CD8-positive, alpha-beta memory T cell (primary cell): ENCODE results near the gene EDA. TPM values are rescaled to one million over a fixed set of nuclear protein-coding genes. Genes with fewer than 3 reads are reported as not detected.

Experiments used
- CTCF ChIA-PET: fragments of 350-600 bp; sonication (Branson Sonifier 250); formaldehyde crosslinking; loops from one replicate; lab custom pipeline; 2021; ENCODE audit warnings: antibody characterized with exemption; lab: Charles Lee
- POLR2A ChIA-PET: fragments of 350-600 bp; sonication (Branson Sonifier 250); formaldehyde crosslinking; loops from one replicate; lab custom pipeline; 2021; ENCODE audit warnings: antibody characterized with exemption; lab: Charles Lee
- DNase-seq, 5 donors: peaks; one replicate each; pipeline versions ENCODE4 v3.0.0 to v3.0.0-alpha.2; 2020 to 2022; ENCODE audit warnings: mixed read lengths in 1 of 5
- H3K27ac ChIP-seq: one replicate; pipeline ENCODE4 v1.7.0; 2013; ENCODE audit warnings: low read depth, mild to moderate bottlenecking, low read length, moderate library complexity
- H3K27me3 ChIP-seq: 2 replicates; pipeline ENCODE4 v1.7.0; 2013; ENCODE audit warnings: low read length, mild to moderate bottlenecking; ENCODE audit not compliant: insufficient read depth, poor library complexity, severe bottlenecking
- H3K36me3 ChIP-seq: 2 replicates; pipeline ENCODE4 v1.7.0; 2013; ENCODE audit warnings: mild to moderate bottlenecking, low read length, moderate library complexity; ENCODE audit not compliant: insufficient read depth
- H3K4me1 ChIP-seq: 2 replicates; pipeline ENCODE4 v1.7.0; 2013; ENCODE audit warnings: mild to moderate bottlenecking, low read length, moderate library complexity; ENCODE audit not compliant: insufficient read depth
- H3K4me3 ChIP-seq: 2 replicates; pipeline ENCODE4 v1.7.0; 2013; ENCODE audit warnings: mild to moderate bottlenecking, low read length
- H3K9me3 ChIP-seq: 2 replicates; pipeline ENCODE4 v1.7.0; 2013; ENCODE audit warnings: mild to moderate bottlenecking, low read length
- H3K27ac Mint-ChIP-seq, 8 donors: one replicate each; pipeline ENCODE4 v1.8.0; 2020 to 2021; ENCODE audit warnings: mixed read lengths in 8 of 8, mild to moderate bottlenecking in 6 of 8, inconsistent platforms in 3 of 8, moderate library complexity in 3 of 8
- H3K27me3 Mint-ChIP-seq, 2 donors: one replicate each; pipeline ENCODE4 v1.8.0; 2020 to 2021; ENCODE audit warnings: mixed read lengths in 2 of 2, mild to moderate bottlenecking in 1 of 2, moderate library complexity in 1 of 2
- H3K36me3 Mint-ChIP-seq, 3 donors: one replicate each; pipeline ENCODE4 v1.8.0; 2020 to 2021; ENCODE audit warnings: mixed read lengths in 3 of 3, inconsistent platforms in 1 of 3, mild to moderate bottlenecking in 1 of 3
- H3K4me1 Mint-ChIP-seq, 3 donors: one replicate each; pipeline ENCODE4 v1.8.0; 2020 to 2021; ENCODE audit warnings: mixed read lengths in 3 of 3, inconsistent platforms in 1 of 3, mild to moderate bottlenecking in 1 of 3
- H3K4me3 Mint-ChIP-seq, 7 donors: one replicate each; pipeline ENCODE4 v1.8.0; 2020 to 2021; ENCODE audit warnings: mixed read lengths in 7 of 7, mild to moderate bottlenecking in 6 of 7, moderate library complexity in 4 of 7, inconsistent platforms in 2 of 7
- H3K9me3 Mint-ChIP-seq, 5 donors: one replicate each; pipeline ENCODE4 v1.8.0; 2020 to 2022; ENCODE audit warnings: mixed read lengths in 5 of 5, mild to moderate bottlenecking in 3 of 5, moderate library complexity in 2 of 5, inconsistent platforms in 1 of 5
- polyA plus RNA-seq: library from polyadenylated mRNA; unstranded; fragments of 300-500 nt; fragmentation: Illumina TruSeq; gene quantifications from one replicate; pipeline ENCODE4 v1.2.3, GENCODE V29; 2021
- total RNA-seq, 2 experiments: library from RNA; stranded (reverse); gene quantifications; one replicate each; pipeline ENCODE4 v1.2.3, GENCODE V29; 2021

The EDA gene
- total and polyA plus RNA-seq, 3 experiments from 2014 or later = 0.53 to 1.1 (median 0.57) TPM

DNA sequence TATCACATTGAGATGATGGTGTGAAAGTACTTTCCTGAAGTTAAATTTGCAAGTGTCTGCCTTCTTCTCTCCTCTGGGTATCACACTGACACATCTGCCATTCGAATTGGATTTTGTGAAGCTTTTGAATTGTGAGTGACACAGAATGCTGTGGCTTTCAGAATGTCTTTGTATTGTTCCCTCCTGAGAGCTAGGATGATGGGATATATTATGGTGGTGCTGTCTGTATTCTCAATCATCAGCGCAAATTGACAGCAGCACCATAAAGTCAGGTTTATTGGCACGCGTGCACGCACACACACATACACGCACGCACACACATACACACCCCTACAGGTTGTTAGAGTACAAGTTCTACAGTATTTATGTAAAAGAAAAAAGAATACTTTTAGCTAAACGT lies 290.5 kb downstream of the EDA start:
- H3K9me3 Mint-ChIP-seq = no peaks in the 10 kb centered on the region
- peaks cover 0 to 4% of the 10 kb centered on the region in 2 donors for H3K27me3 Mint-ChIP-seq
- Histone ChIP-seq H3K4me1 (no peaks in the 10 kb centered on the region), H3K9me3 (no peaks in the 10 kb centered on the region), H3K4me3 (no peak overlapping the region), H3K27me3 (no peaks in the 10 kb centered on the region), H3K36me3 (no peaks in the 10 kb centered on the region), H3K27ac (no peak overlapping the region)
- CTCF ChIA-PET = no interaction called here
- POLR2A ChIA-PET = no interaction called here
- no peak overlapping the region for H3K27ac Mint-ChIP-seq
- H3K4me1 Mint-ChIP-seq = no peaks in the 10 kb centered on the region
- H3K4me3 Mint-ChIP-seq = no peak overlapping the region
- H3K36me3 Mint-ChIP-seq = no peaks in the 10 kb centered on the region
- no peak for DNase-seq

GRCh38 chrX:69914781-69915180 lies 298.9 kb downstream of the EDA start:
- Histone ChIP-seq H3K9me3 (no peaks in the 10 kb centered on the region), H3K27ac (no peak overlapping the region), H3K4me1 (no peaks in the 10 kb centered on the region), H3K36me3 (no peaks in the 10 kb centered on the region), H3K4me3 (no peak overlapping the region), H3K27me3 (no peaks in the 10 kb centered on the region)
- DNase-seq = no peak
- ChIA-PET CTCF (no interaction called here), POLR2A (no interaction called here)
- H3K9me3 Mint-ChIP-seq = peaks cover 0 to 8% (median 0%) of the 10 kb centered on the region in 5 donors
- no peak overlapping the region for H3K27ac Mint-ChIP-seq
- peaks cover 0 to 6% of the 10 kb centered on the region in 2 donors for H3K27me3 Mint-ChIP-seq
- H3K4me3 Mint-ChIP-seq = no peak overlapping the region
- H3K4me1 Mint-ChIP-seq = no peaks in the 10 kb centered on the region
- H3K36me3 Mint-ChIP-seq = no peaks in the 10 kb centered on the region

GRCh38 chrX:69919749-69920148 lies 303.8 kb downstream of the EDA start:
- no peak for DNase-seq
- H3K4me1 ChIP-seq = no peaks in the 10 kb centered on the region
- H3K27me3 ChIP-seq = no peaks in the 10 kb centered on the region
- peaks cover 0 to 7% (median 2%) of the 10 kb centered on the region in 5 donors for H3K9me3 Mint-ChIP-seq
- peaks cover 0 to 6% of the 10 kb centered on the region in 2 donors for H3K27me3 Mint-ChIP-seq
- H3K36me3 Mint-ChIP-seq = no peaks in the 10 kb centered on the region
- no peak overlapping the region for H3K27ac ChIP-seq
- no peak overlapping the region for H3K4me3 ChIP-seq
- H3K36me3 ChIP-seq = no peaks in the 10 kb centered on the region
- ChIA-PET POLR2A (no interaction called here), CTCF (no interaction called here)
- H3K27ac Mint-ChIP-seq = no peak overlapping the region
- no peak overlapping the region for H3K4me3 Mint-ChIP-seq
- no peaks in the 10 kb centered on the region for H3K9me3 ChIP-seq
- H3K4me1 Mint-ChIP-seq = no peaks in the 10 kb centered on the region

- H3K27ac ChIP-seq = no peak overlapping the region
- ChIA-PET POLR2A (no interaction called here), CTCF (no interaction called here)
- DNase-seq = no peak
- H3K4me1 ChIP-seq = no peaks in the 10 kb centered on the region
- Mint-ChIP-seq H3K27me3 (peaks cover 4 to 5% of the 10 kb centered on the region in 2 donors), H3K36me3 (no peaks in the 10 kb centered on the region), H3K4me1 (no peaks in the 10 kb centered on the region), H3K4me3 (no peak overlapping the region), H3K9me3 (peaks cover 0 to 6% (median 1%) of the 10 kb centered on the region in 5 donors), H3K27ac (no peak overlapping the region)
- no peaks in the 10 kb centered on the region for H3K9me3 ChIP-seq
- H3K4me3 ChIP-seq = no peak overlapping the region
- no peaks in the 10 kb centered on the region for H3K36me3 ChIP-seq
- H3K27me3 ChIP-seq = no peaks in the 10 kb centered on the region
Observed at GRCh38 chrX:69932323-69932722, 316.4 kb downstream of the EDA start.

- POLR2A ChIA-PET = no interaction called here
Observed at GRCh38 chrX:69948276-69948797, 332.4 kb downstream of the EDA start.

DNA sequence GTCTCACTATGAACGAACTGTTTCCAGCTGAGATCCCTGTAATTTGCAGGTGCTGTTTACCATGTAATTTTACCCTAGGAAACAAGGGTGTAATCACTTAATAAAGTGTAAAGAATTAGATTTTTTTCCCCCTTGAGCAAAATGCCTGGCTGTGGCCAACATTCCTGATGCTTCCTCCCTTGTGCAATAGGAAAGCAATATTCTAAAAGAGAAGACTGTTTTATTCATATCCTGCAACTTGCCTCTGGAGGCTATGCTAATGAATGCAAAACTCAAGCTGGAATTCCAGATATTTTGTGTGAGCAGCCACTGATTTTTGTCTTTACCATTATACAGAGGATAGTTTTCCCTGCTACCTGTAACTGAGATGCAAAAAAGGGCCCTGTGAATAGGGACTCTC lies 335.8 kb downstream of the EDA start:
- no peak overlapping the region for H3K4me3 ChIP-seq
- Mint-ChIP-seq H3K4me3 (no peak overlapping the region), H3K36me3 (peaks cover 0 to 9% (median 0%) of the 10 kb centered on the region in 3 donors), H3K4me1 (no peaks in the 10 kb centered on the region), H3K9me3 (peaks cover 0 to 2% (median 0%) of the 10 kb centered on the region in 5 donors), H3K27ac (no peak overlapping the region), H3K27me3 (peaks cover 0 to 3% of the 10 kb centered on the region in 2 donors)
- H3K27me3 ChIP-seq = no peaks in the 10 kb centered on the region
- H3K4me1 ChIP-seq = no peaks in the 10 kb centered on the region
- H3K36me3 ChIP-seq = no peaks in the 10 kb centered on the region
- no peaks in the 10 kb centered on the region for H3K9me3 ChIP-seq
- no peak overlapping the region for H3K27ac ChIP-seq
- ChIA-PET POLR2A (no interaction called here), CTCF (no interaction called here)
- no peak for DNase-seq

More at GRCh38 chrX:69948276-69948797, 332.4 kb downstream of the EDA start:
- no peaks in the 10 kb centered on the region for H3K4me1 Mint-ChIP-seq
- Histone ChIP-seq H3K9me3 (no peaks in the 10 kb centered on the region), H3K36me3 (no peaks in the 10 kb centered on the region), H3K27me3 (no peaks in the 10 kb centered on the region), H3K27ac (no peak overlapping the region), H3K4me3 (no peak overlapping the region), H3K4me1 (no peaks in the 10 kb centered on the region)
- no peak overlapping the region for H3K4me3 Mint-ChIP-seq
- H3K27ac Mint-ChIP-seq = no peak overlapping the region
- no peak for DNase-seq
- CTCF ChIA-PET = no interaction called here
- H3K9me3 Mint-ChIP-seq = peaks cover 0 to 6% (median 0%) of the 10 kb centered on the region in 5 donors
- peaks cover 0 to 9% (median 0%) of the 10 kb centered on the region in 3 donors for H3K36me3 Mint-ChIP-seq
- peaks cover 3 to 7% of the 10 kb centered on the region in 2 donors for H3K27me3 Mint-ChIP-seq

- H3K36me3 ChIP-seq = no peaks in the 10 kb centered on the region
- no peaks in the 10 kb centered on the region for H3K4me1 ChIP-seq
- no peaks in the 10 kb centered on the region for H3K9me3 ChIP-seq
- H3K4me3 ChIP-seq = no peak overlapping the region
- Mint-ChIP-seq H3K4me3 (no peak overlapping the region), H3K9me3 (peaks cover 0 to 2% (median 0%) of the 10 kb centered on the region in 5 donors), H3K36me3 (peaks cover 0 to 3% (median 0%) of the 10 kb centered on the region in 3 donors), H3K27ac (no peak overlapping the region), H3K27me3 (peaks cover 0 to 2% of the 10 kb centered on the region in 2 donors), H3K4me1 (no peaks in the 10 kb centered on the region)
- H3K27me3 ChIP-seq = no peaks in the 10 kb centered on the region
- POLR2A ChIA-PET = no interaction called here
- no peak for DNase-seq
- CTCF ChIA-PET = no interaction called here
- H3K27ac ChIP-seq = no peak overlapping the region
Observed at GRCh38 chrX:69959712-69960111, 343.8 kb downstream of the EDA start.

- H3K9me3 Mint-ChIP-seq = peaks cover 0 to 2% (median 0%) of the 10 kb centered on the region in 5 donors
- Histone ChIP-seq H3K4me1 (no peaks in the 10 kb centered on the region), H3K36me3 (no peaks in the 10 kb centered on the region), H3K27ac (no peak overlapping the region), H3K27me3 (no peaks in the 10 kb centered on the region), H3K4me3 (no peak overlapping the region), H3K9me3 (no peaks in the 10 kb centered on the region)
- DNase-seq = no peak
- ChIA-PET POLR2A (no interaction called here), CTCF (interaction anchor here (0.6 kb wide), 1 partner anchor 17 kb away, joined by 3 read pairs; no protein-coding TSS in a partner anchor)
- H3K36me3 Mint-ChIP-seq = peaks cover 0 to 3% (median 0%) of the 10 kb centered on the region in 3 donors
- no peak overlapping the region for H3K27ac Mint-ChIP-seq
- no peak overlapping the region for H3K4me3 Mint-ChIP-seq
- no peaks in the 10 kb centered on the region for H3K4me1 Mint-ChIP-seq
- H3K27me3 Mint-ChIP-seq = peaks cover 0 to 4% of the 10 kb centered on the region in 2 donors
Observed at GRCh38 chrX:69961365-69962072, 345.6 kb downstream of the EDA start.
